NOMO-1 treated with dmso at 0.1 percent for 144 hours (cell line): ENCODE measurements around the gene CALHM2.

Source experiments
- DNase-seq: peaks from one replicate; lab custom pipeline; 2025; ENCODE audit not compliant: unreplicated experiment; lab: John Stamatoyannopoulos, UW

The CALHM2 gene

DNA sequence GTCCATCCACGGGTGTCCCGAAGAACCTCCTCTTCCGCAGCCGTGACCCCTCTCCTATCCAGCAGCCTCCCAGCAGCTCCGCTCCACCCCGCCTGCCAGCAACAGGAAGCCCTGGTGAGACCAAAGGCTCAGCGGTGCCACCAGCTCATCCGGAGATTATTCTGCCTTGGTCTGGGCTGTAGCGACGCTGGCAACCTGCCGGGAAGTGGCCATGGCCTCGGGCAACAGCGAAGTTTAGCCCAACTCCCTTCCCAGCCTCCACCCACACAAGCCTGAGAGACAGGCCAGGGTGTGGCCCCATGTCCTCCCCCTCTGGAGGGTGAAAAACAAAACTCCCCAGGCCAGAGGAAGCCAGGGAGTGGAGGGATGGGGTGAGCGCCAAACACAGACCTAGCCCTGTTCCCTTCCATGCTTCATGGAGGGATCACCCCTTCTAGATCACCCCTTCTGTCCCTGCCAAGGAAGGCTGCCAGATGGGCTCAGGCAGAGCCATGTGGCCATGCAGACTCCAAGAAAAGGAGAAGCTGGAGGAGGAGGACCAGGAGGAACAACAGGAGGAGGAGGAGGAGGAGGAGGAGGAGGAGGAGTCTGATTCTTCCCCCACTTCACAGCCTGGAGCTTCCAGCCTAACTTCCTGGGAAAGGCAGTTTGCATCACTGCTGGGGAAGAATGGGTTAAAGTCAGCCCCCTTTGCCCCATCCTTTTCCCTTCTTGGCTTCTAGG is 918 bp downstream of the CALHM2 start:
- DNase-seq, result no peak

DNA sequence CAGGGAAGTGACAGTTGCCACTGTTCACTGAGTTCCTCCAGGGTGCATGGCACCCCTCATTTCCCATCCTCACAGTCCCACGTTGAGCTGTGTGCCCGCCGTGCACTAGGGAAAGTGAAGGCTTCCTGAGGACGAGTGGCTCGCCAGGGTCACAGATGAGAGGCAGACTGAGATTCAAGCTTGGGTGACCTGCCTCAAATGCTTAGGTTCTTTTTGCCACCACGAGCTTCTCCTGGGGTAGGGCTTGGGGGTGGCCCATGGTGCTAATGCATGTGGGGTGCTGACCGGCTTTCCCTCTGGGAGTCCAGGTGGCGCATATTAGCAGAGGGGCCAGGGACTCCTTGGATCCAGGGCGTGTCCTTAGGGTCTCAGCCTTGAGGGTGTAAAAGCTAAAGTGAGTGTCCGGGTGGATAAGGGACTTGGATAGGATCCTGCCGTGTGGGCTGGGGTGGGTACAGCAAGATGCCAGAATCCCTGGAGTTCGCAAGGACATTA is 1.9 kb downstream of the CALHM2 start:
- DNase-seq, result no peak

- DNase-seq, result no peak
Measured at GRCh38 chr10:103449208-103450144, 2.7 kb downstream of the CALHM2 start.

DNA sequence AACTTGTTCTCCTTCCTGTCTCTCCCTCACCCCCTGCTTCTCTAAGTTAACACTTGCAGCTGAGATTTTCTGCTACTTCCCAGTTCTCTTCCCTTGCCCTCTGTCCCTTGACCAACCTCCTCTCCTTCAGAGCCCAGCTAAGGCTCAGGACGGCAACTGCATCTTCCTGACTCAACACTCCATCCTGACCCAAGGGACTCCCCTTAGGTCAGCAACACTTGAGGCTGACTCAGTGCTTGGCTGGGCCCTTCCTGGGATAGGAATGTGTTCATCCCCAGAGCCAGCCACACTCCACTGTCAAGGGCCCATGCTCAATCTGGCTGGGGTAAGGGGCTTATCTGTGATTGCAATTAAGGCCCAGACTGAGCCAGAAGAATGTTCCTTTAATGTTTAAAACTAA is 3.4 kb downstream of the CALHM2 start:
- no peak for DNase-seq

DNA sequence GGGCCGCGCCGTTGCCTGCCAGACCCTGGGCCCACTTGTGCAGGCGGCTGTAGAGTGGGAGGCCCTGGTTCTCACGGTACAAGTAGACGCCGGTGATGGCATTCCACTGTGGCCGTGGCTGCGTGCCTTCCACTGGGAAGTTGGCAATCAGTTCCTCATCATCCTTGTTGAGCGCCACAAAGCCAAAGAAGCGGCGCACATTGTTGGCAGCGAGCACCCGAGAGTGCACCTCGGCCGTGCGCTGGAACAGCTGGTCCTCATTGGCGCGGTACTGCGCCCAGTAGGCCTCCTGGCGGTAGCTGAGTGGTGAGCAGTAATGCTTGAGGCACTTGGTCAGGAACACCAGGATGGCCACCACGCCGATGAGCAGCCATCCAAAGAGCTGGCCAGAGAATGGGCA is 5.0 kb downstream of the CALHM2 start:
- DNase-seq, result no peak

- no peak for DNase-seq
Measured at GRCh38 chr10:103445767-103446567, 6.2 kb downstream of the CALHM2 start.

DNA sequence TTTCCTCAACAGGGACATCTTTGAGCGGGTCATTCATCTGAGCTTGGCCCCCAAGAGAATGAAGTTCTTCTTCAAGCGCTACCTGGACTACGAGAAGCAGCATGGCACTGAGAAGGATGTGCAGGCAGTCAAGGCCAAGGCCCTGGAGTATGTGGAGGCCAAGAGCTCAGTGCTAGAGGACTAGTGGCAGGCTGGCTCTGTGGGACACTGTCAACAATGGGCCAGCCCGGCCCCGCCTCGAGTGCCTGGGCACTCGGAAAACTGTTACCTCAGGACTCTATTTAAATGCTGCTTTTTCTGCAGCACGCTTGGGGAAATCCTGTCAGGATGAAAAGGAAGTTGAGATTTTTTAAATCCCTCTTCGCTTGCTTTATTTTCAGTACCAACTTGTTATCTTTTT is 6.8 kb downstream of the CALHM2 start:
- DNase-seq, result no peak

DNA sequence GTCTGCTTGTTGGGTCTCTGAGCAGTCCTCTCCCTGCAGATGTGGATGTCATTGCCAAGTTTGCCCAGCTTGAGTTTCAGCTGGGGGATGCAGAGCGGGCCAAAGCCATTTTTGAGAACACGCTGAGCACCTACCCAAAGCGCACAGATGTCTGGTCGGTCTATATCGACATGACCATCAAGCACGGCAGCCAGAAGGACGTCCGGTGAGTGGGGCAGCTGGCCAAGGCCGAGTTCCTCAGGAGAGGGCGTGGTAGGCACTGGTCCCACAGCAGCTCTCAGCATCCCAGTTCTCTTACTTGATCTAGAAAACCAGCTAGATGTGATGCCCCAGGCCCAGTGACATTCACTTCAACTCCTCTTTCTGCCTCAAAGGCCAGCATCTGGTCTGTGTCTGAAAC is 7.7 kb downstream of the CALHM2 start:
- DNase-seq, result no peak

DNA sequence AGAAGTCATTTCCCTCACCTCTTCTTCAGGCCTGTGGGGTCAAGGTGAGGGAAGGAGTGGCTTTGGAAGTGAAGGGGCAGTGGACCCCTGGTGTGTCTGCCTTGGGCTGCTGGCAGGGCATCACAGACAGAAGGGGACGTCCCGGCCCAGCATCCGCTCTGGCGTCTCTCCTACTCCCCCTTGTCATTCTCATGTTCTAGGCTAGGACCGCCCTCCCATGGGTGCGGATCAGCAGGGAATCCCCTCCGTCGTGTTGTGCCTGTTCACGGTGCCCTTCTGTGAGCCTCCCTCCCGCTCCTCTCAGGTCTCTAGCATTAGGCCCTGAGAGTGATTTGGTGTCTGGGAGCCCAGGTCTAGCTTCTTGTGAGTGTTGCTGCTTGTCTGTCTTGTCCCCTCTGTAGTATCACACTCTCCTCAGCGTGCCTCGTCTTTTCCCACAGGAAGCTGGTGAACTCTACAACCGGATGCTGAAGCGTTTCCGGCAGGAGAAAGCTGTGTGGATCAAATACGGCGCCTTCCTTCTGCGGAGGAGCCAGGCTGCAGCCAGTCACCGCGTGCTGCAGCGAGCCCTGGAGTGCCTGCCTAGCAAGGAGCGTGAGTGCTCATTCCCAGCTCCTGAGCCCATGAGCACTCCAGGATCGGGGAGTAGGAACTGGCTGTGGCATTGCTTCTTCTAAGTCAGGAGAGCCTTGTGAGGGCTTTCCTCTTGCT is 8.5 kb downstream of the CALHM2 start:
- no peak for DNase-seq

GRCh38 chr10:103442031-103442461 is 10.1 kb downstream of the CALHM2 start:
- no peak for DNase-seq

DNA sequence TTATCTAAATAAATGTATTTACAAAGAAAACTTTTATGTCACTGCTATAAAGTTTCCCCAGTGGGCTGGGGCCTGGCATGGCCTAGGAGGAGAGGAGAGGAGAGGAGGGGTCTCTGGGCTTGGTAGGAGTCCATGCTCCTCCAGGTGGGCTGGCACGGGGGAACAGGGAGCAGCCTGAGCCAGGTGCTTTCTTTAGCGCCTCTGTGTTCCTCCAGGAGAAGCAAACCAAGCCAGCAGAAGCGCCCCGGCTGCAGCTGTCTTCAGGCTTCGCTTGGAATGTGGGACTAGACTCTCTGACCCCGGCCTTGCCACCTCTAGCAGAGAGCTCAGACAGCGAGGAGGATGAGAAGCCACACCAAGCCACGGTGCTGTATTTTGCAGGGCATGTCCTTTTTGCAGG is 10.6 kb downstream of the CALHM2 start:
- no peak for DNase-seq

DNA sequence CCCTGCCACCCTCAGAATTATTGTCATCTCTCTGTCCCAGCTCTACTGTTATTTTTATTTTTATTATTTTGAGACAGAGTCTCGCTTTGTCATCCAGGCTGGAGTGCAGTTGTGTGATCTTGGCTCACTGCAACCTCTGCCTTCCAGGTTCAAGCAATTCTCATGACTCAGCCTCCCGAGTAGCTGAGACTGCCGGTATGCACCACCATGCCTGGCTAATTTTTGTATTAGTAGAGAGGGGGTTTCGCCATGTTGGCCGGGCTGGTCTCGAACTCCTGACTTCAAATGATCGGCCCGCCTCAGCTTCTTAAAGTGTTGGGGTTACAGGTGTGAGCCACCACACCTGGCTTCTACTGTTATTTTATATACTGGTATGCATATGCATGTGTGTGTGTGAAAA is 11.0 kb downstream of the CALHM2 start:
- no peak for DNase-seq

DNA sequence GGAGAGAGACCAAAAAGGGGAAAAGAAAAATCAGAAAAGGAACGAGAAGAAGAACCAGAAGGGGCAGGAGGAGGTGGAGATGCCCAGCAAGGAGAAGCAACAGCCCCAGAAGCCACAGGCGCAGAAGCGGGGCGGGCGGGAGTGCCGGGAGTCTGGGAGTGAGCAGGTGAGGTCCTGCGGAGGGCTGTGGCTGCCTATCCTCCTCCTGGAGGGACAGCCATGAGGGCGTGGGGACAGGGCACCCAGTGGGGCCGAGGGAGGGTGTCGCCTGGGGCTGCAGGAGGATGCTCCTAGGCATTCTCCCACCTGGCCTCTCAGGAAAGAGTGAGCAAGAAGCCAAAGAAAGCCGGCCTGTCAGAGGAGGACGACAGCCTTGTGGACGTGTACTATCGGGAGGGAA is 11.8 kb downstream of the CALHM2 start:
- DNase-seq, result no peak

GRCh38 chr10:103439776-103440175 is 12.4 kb downstream of the CALHM2 start:
- no peak for DNase-seq

- no peak for DNase-seq
Measured at GRCh38 chr10:103433858-103434257, 18.3 kb downstream of the CALHM2 start.

- DNase-seq, result no peak
Measured at GRCh38 chr10:103431902-103432301, 20.3 kb downstream of the CALHM2 start.

GRCh38 chr10:103429647-103430046 is 22.5 kb downstream of the CALHM2 start:
- no peak for DNase-seq

GRCh38 chr10:103428989-103429643 is 23.1 kb downstream of the CALHM2 start:
- no peak for DNase-seq

DNA sequence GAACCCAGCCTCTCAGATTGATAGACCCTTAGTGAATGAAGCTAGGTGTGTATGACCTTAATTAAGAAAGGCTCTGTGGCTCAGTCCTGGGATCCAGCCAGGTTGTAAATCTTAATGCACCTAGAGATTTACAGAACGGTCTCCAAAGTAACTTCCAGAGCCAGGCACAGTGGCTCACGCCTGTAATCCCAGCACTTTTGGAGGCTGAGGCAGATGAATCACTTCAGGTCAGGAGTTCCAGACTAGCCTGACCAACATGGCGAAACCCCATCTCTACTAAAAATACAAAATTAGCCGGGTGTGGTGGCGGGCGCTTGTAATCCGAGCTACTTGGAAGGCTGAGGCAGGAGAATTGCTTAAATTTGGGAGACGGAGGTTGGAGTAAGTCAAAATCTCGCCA is 24.3 kb downstream of the CALHM2 start:
- no peak for DNase-seq

DNA sequence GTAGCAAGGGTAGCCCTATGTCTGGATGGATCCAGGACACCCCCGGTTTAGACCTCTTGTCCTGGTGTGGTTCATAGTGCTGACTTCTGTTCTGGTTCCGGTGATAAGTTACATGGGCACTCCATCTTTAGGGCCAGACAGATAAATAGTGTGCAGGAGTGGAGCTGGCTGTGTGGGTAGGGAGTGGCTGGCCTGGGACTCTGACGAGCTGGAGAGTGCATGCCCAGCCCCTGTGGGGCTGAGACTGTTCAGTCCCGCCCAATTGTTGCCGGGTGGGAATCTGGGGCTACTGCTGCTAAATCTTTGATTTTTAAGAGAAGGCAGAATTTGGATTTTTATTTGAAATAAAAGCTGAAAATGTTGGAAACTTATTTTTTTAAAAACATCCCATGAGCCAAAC is 28.4 kb downstream of the CALHM2 start:
- DNase-seq, result no peak
